Myocyte (in vitro differentiated cells): ENCODE measurements around the gene ACSL4. TPM values are rescaled to one million over a fixed set of nuclear protein-coding genes. Genes with fewer than 3 reads are reported as not detected.
"Not testable (repeated sequence)": the region's sequence is repeated elsewhere in the genome, so short reads cannot be mapped to it uniquely, and the experiment has no call there.

ENCODE experiments used
- DNase-seq: peaks from one replicate; pipeline ENCODE4 v3.0.0-alpha.2; 2012; ENCODE audit warnings: low read depth
- polyA plus RNA-seq: library from polyadenylated mRNA; unstranded; fragments of >200 nt; gene quantifications from one replicate; pipeline ENCODE4 v1.2.1, GENCODE V29; 2012; ENCODE audit warnings: missing spikeins
- total RNA-seq: library from RNA; depleted of rRNA; stranded (reverse); fragments of >200 nt; gene quantifications from 2 replicates; pipeline ENCODE4 v1.2.3, GENCODE V29; 2014

The ACSL4 gene
- total RNA-seq = 139 and 151 TPM in 2 replicates
- 34.7 TPM for polyA plus RNA-seq

- DNase-seq = peak; percentile 83
Measured at GRCh38 chrX:109732807-109733612, at the start of gene ACSL4. ACSL4 (minus strand) TSS chrX:109733257; CDS start chrX:109683363, 49,894 bp downstream.

- DNase-seq = no peak
Measured at GRCh38 chrX:109777749-109778148, 44.7 kb upstream of the ACSL4 start.

GRCh38 chrX:109776986-109777385 lies 43.9 kb upstream of the ACSL4 start:
- DNase-seq = no peak

- no peak for DNase-seq
Measured at GRCh38 chrX:109776432-109776831, 43.4 kb upstream of the ACSL4 start.

GRCh38 chrX:109775386-109775785 lies 42.3 kb upstream of the ACSL4 start:
- no peak for DNase-seq

GRCh38 chrX:109774706-109775105 lies 41.6 kb upstream of the ACSL4 start:
- DNase-seq = peak; percentile 47

GRCh38 chrX:109774136-109774535 lies 41.1 kb upstream of the ACSL4 start:
- peak; percentile 4 for DNase-seq

GRCh38 chrX:109773374-109773773 lies 40.3 kb upstream of the ACSL4 start:
- peak; percentile 7 for DNase-seq

GRCh38 chrX:109770780-109771179 lies 37.7 kb upstream of the ACSL4 start:
- no peak for DNase-seq

- DNase-seq = no peak
Measured at GRCh38 chrX:109760922-109761250, 27.8 kb upstream of the ACSL4 start.

- no peak for DNase-seq
Measured at GRCh38 chrX:109760209-109760921, 27.3 kb upstream of the ACSL4 start.

GRCh38 chrX:109753256-109753655 lies 20.2 kb upstream of the ACSL4 start:
- DNase-seq = no peak

- no peak for DNase-seq
Measured at GRCh38 chrX:109751698-109752097, 18.6 kb upstream of the ACSL4 start.

GRCh38 chrX:109749207-109749606 lies 16.1 kb upstream of the ACSL4 start:
- no peak for DNase-seq

- no peak for DNase-seq
Measured at GRCh38 chrX:109747681-109748080, 14.6 kb upstream of the ACSL4 start.

GRCh38 chrX:109742722-109743121 lies 9.7 kb upstream of the ACSL4 start:
- no peak for DNase-seq

- DNase-seq = not testable (repeated sequence)
Measured at GRCh38 chrX:109740896-109741295, 7.8 kb upstream of the ACSL4 start.

GRCh38 chrX:109740433-109740809 lies 7.4 kb upstream of the ACSL4 start:
- DNase-seq = no peak

GRCh38 chrX:109739625-109740432 lies 6.8 kb upstream of the ACSL4 start:
- DNase-seq = no peak

- no peak for DNase-seq
Measured at GRCh38 chrX:109735202-109735744, 2.2 kb upstream of the ACSL4 start.

GRCh38 chrX:109733613-109734083 lies 591 bp upstream of the ACSL4 start:
- no peak for DNase-seq
